HFF-Myc (cell line): Measurements from ENCODE around the gene PPP1R7.

ENCODE experiments used
- DNase-seq: peaks from one replicate; pipeline ENCODE4 v3.0.0-alpha.2; 2011; ENCODE audit warnings: low read depth; ENCODE audit errors: extremely low read depth
- H3K4me3 ChIP-seq: replicated peaks from 2 replicates; pipeline ENCODE4 v1.5.1; 2011; ENCODE audit warnings: low read depth, mild to moderate bottlenecking, control low read depth, low read length
- TF ChIP-seq, protein P1 (sequence below): IDR thresholded peaks from 2 replicates; pipeline ENCODE4 v1.5.1; 2012; ENCODE audit warnings: mild to moderate bottlenecking, low read depth, low read length, control low read depth; ENCODE audit errors: missing control alignments

Gene PPP1R7

DNA sequence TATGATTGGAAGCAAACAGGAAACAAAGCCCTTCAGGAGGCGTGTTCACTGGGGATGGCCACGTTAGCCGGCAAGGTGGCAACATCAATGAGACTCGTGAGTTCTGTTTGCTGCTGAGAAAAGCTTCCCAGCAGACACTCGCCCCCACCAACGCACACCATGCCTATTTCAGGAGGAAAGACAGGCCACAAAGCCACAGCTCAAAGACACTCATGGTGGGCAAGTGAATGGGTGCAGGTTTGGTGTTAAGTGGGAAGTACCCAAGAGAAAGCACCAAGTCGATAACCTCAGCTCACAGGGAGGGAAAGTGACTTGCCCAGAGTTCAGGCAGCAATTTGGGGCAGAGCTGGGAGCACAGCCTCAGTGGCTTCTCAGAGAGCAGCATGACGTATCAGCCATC, 37.7 kb upstream of the PPP1R7 start:
- no peak overlapping the region for H3K4me3 ChIP-seq
- no peak for DNase-seq
- TF ChIP-seq, protein P1, sequence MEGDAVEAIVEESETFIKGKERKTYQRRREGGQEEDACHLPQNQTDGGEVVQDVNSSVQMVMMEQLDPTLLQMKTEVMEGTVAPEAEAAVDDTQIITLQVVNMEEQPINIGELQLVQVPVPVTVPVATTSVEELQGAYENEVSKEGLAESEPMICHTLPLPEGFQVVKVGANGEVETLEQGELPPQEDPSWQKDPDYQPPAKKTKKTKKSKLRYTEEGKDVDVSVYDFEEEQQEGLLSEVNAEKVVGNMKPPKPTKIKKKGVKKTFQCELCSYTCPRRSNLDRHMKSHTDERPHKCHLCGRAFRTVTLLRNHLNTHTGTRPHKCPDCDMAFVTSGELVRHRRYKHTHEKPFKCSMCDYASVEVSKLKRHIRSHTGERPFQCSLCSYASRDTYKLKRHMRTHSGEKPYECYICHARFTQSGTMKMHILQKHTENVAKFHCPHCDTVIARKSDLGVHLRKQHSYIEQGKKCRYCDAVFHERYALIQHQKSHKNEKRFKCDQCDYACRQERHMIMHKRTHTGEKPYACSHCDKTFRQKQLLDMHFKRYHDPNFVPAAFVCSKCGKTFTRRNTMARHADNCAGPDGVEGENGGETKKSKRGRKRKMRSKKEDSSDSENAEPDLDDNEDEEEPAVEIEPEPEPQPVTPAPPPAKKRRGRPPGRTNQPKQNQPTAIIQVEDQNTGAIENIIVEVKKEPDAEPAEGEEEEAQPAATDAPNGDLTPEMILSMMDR: no peak

DNA sequence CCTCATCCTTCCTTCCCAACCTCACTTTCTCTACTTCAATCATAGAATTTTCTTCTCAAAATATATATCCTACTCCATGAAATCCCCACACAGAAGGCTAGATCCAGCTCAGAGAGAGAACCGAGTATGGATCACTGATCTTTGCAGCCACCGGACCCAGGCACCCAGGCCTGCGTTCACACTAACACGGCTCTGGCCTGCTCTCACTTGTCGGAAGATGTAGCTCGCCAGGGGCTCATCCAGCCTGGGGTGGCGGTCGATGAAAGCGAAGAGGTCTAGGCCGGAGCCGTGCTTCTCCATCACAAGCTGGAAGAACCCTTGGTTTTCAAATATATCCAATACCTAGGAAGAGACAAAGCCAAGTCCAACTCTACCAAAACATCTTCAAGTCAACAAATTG, 35.4 kb upstream of the PPP1R7 start:
- no peak for DNase-seq
- no peak overlapping the region for H3K4me3 ChIP-seq
- TF ChIP-seq, protein P1: no peak

DNA sequence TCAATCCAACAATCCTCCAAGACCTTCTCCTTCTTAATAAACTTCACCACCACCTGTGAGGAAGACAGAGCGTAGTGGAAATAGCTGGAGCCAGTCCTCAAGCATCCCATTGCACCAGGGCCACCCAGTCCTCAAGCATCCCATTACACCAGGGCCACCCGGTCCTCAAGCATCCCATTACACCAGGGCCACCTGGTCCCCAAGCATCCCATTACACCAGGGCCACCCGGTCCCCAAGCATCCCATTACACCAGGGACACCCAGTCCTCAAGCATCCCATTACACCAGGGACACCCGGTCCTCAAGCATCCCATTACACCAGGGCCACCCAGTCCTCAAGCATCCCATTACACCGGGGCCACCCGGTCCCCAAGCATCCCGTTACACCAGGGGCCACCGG, 34.9 kb upstream of the PPP1R7 start:
- TF ChIP-seq, protein P1: no peak
- no peak for DNase-seq
- H3K4me3 ChIP-seq: no peak overlapping the region

DNA sequence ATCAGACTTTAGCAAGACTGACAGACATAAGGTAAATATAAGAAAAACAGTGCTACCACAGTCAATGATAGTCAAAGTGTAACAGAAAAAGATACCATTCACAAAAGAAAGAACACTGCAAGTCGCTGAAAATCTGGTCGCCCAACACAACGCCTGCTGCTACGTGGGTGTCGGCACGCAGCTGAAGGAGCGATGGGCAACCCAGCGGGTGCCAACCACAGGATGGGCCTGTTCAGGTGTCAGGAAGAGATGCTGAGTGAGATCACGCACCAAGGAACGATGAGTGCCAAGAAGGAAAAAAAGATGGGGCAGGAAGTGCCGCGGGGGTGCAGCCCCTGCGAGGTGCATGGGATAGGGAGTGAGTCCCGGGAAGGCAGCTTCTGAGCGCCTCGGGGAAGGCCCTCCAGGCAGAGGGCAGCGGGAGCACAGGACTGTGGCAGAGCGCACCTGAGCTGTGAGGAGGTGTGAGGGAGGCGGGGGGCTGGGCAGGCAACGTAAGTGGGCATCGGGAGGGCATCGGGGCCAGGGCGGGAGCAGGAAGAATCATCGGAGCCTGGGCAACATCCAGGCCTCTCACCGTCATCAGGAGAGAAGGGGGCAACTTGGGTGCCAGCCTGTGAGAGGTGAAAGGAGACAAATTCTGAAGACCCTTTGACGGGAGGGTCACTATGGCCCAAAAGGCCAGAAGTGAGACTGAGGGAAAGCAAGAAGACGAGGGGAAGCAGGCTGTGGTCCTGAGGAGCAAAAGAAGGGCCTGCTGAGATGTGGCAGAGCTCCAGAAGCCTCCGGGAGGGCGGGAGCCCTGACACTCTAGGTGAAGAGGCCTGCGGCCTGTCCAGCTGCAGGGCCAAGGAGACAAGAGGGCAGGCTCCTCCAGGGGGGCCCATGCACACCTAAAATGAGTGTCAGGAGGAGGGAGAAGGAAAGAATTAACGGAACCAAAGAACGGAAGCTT, 33.4 kb upstream of the PPP1R7 start:
- DNase-seq: no peak
- TF ChIP-seq, protein P1: no peak
- H3K4me3 ChIP-seq: no peak overlapping the region

DNA sequence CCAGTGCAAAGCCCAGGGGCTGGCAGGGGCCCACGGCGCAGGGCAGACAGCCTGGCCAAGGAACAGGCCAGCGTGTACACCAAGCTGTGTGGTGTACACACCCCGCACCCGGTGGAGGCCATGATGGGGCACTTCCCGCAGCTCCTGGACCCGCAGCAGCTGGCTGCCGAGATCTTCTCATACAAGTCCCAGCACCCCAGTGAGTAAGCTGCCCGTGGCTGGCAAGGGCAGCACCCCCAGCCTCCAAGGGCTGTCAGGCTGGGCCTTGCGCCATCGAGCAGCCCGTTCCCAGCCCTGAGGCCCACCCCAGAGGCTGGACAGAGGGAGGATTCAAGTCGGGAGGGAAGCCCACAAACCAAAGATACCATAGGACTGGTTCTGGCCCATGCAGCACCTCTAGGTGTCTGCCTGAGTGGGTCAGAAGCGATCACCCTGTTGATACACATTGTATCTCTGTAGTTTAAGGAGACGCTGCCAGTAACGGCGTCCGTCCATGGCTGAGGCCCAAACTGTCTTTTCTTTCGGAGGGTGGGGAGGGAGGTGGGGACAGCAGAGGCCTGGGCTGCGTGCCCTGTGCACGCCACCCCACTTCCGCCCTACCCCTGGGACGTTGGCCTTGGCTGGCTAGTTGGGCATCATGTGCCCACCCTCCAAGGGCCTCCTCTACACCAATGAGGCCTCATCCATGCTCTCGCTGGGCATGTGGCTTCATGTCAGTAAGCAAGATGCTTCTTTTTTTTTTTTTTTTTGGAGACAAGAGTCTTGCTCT, 31.3 kb upstream of the PPP1R7 start:
- H3K4me3 ChIP-seq: no peak overlapping the region
- TF ChIP-seq, protein P1: no peak

GRCh38 chr2:241120440-241120839, 29.8 kb upstream of the PPP1R7 start:
- TF ChIP-seq, protein P1: no peak

More for the DNA sequence above, 31.3 kb upstream of the PPP1R7 start:
- DNase-seq: no peak

More at GRCh38 chr2:241120440-241120839, 29.8 kb upstream of the PPP1R7 start:
- DNase-seq: no peak
- no peak overlapping the region for H3K4me3 ChIP-seq
